ENCODE measurements around the gene CACNA1C.

- TF ChIP-seq POLR2A (IDR thresholded peaks at IDR 0.05) (no peak), CTCF (IDR thresholded peaks at IDR 0.05) (no peak)
Observed at GRCh38 chr12:2097617-2098016, 44.8 kb downstream of the CACNA1C start.

All from tibial nerve (tissue), 3 donors.